ENCODE data around the gene E2F6. TPM values are rescaled to one million over a fixed set of nuclear protein-coding genes. Genes with fewer than 3 reads are reported as not detected.

E2F6 gene
- total and polyA plus RNA-seq, 2 experiments from 2014 or later: 13.8 to 23.1 TPM

Other genes starting within 250 kb of the E2F6 start
- 52.8 and 59.6 TPM in 2 replicates for gene ROCK2, start 121.5 kb downstream of the E2F6 start, total RNA-seq
- 30.7 and 34.5 TPM in 2 replicates for gene ROCK2, start 121.5 kb downstream of the E2F6 start, polyA plus RNA-seq
- gene GREB1, start 67.9 kb upstream of the E2F6 start, total RNA-seq: 4.0 and 5.7 TPM in 2 replicates
- 3.3 and 6.4 TPM in 2 replicates for gene GREB1, start 67.9 kb upstream of the E2F6 start, polyA plus RNA-seq
- gene NTSR2, start 204.0 kb upstream of the E2F6 start, total RNA-seq: not detected in 2 replicates
- gene NTSR2, start 204.0 kb upstream of the E2F6 start, polyA plus RNA-seq: 0.28 TPM in 1 of 2 replicates, not detected in the other